Body of pancreas (tissue), 4 donors: Measurements from ENCODE around the gene CYB561. TPM values are rescaled to one million over a fixed set of nuclear protein-coding genes. Genes with fewer than 3 reads are reported as not detected.

Source experiments
- ATAC-seq: fragments of 150-250 bp; one replicate; pipeline ENCODE4 v1.9.1; 2016
- DNase-seq, 4 donors: peaks; one replicate each; pipeline ENCODE4 v3.0.0-alpha.2; 2019
- H3K27ac ChIP-seq, 4 donors: fragments of 200-600 bp; sonication (generic); 1 replicate in 3 of 4; 2 replicates in 1 of 4; pipeline versions ENCODE4 v1.5.1 to v1.6.1; 2016 to 2019; ENCODE audit warnings: mild to moderate bottlenecking in 1 of 4, mixed read lengths in 1 of 4, moderate library complexity in 1 of 4
- H3K27me3 ChIP-seq, 2 donors: fragments of 200-600 bp; sonication (generic); one replicate each; pipeline ENCODE4 v1.6.0; 2016; ENCODE audit warnings: mild to moderate bottlenecking in 1 of 2
- H3K36me3 ChIP-seq, 2 donors: fragments of 200-600 bp; sonication (generic); replicated peaks in 1 of 2; 2 replicates each; pipeline ENCODE4 v1.5.1; 2016; ENCODE audit warnings: low read depth in 2 of 2; ENCODE audit not compliant: insufficient read depth in 1 of 2
- H3K4me1 ChIP-seq: fragments of 200-600 bp; sonication (generic); one replicate; pipeline ENCODE4 v1.6.0; 2016
- H3K4me3 ChIP-seq, 2 donors: fragments of 200-600 bp; sonication (generic); 1 replicate in 1 of 2; 2 replicates in 1 of 2; pipeline ENCODE4 v1.5.1; 2016 to 2019
- H3K9me3 ChIP-seq, 3 donors: fragments of 200-600 bp; sonication (generic); 1 replicate in 2 of 3; 2 replicates in 1 of 3; pipeline ENCODE4 v1.5.1; 2016
- POLR2A ChIP-seq, 3 donors: fragments of 450-650 bp; IDR thresholded peaks; one replicate each; pipeline ENCODE4 v1.6.1; 2016; ENCODE audit warnings: antibody characterized with exemption in 3 of 3, mild to moderate bottlenecking in 2 of 3
- WGBS, 2 donors: methylation state at CpG; one replicate each; pipeline ENCODE4 v1.1.5; 2017; 5-methylcytosine and 5-hydroxymethylcytosine counted together
- intact Hi-C: fragments of 100-400 bp; cut with DNase I; formaldehyde crosslinking; loops from one replicate; pipeline ENCODE4 v1.15.1; 2023
- total RNA-seq, 2 donors: library from RNA; depleted of rRNA; stranded (reverse); fragments of >200 nt; gene quantifications; one replicate each; pipeline ENCODE4 v1.1.0, GENCODE V29; 2016
- TF ChIP-seq, protein P1 (sequence below), 7 experiments: fragments of 450-650 bp in 4 of 7; fragments of 200-600 bp in 3 of 7; sonication (generic) in 3 of 7; IDR thresholded peaks; one replicate each; pipeline ENCODE4 v1.5.1; 2016 to 2019; ENCODE audit warnings: antibody characterized with exemption in 7 of 7

The CYB561 gene
- total RNA-seq, 2 donors from 2014 or later = 61.5 to 137 TPM

DNA sequence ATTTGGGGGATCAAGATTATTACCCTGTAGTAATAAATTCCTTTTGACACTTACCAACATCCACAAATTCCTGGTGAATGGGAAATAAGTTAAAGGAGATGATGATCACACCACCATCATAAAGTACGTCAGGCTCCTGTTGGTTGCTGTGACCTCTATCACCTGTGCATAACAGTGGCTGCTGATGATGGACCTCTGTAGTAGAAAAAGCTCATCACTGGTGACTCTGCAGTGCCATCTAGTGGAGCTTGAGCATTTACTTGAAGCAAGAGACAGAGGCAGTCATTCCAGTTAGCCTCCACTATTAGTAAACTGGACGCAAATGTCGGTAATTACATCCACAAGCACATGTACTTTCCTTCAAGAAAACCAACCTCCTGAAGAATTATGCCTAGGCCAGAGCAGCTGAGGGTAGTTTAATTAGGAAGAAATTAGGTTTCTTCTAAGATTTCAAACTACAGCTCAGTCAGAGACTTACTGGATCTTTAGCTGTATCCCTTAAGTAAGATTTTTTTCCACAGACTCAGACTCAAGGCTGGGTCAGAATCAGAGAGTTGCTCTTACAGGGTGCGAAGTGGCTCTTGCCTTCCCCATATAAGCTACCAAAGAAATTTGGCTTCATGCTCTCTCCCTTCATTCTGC is 39.3 kb downstream of the CYB561 start:
- no peak overlapping the region for H3K4me3 ChIP-seq
- TF ChIP-seq POLR2A (IDR thresholded peaks at IDR 0.05) = no peak
- TF ChIP-seq, protein P1, sequence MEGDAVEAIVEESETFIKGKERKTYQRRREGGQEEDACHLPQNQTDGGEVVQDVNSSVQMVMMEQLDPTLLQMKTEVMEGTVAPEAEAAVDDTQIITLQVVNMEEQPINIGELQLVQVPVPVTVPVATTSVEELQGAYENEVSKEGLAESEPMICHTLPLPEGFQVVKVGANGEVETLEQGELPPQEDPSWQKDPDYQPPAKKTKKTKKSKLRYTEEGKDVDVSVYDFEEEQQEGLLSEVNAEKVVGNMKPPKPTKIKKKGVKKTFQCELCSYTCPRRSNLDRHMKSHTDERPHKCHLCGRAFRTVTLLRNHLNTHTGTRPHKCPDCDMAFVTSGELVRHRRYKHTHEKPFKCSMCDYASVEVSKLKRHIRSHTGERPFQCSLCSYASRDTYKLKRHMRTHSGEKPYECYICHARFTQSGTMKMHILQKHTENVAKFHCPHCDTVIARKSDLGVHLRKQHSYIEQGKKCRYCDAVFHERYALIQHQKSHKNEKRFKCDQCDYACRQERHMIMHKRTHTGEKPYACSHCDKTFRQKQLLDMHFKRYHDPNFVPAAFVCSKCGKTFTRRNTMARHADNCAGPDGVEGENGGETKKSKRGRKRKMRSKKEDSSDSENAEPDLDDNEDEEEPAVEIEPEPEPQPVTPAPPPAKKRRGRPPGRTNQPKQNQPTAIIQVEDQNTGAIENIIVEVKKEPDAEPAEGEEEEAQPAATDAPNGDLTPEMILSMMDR (IDR thresholded peaks at IDR 0.05) = peak; percentile 76 to 90 (median 86)
- H3K9me3 ChIP-seq = no peaks in the 10 kb centered on the region
- H3K4me1 ChIP-seq = no peaks in the 10 kb centered on the region
- no peak overlapping the region for H3K27ac ChIP-seq
- DNase-seq = peak; percentile 81 to 90 (median 82)
- peak; percentile 83 for ATAC-seq
- intact Hi-C loops = loop anchor here (10.0 kb wide), 1 partner anchor 702 kb away; no protein-coding TSS in a partner anchor
- H3K36me3 ChIP-seq = no peaks in the 10 kb centered on the region
- no peaks in the 10 kb centered on the region for H3K27me3 ChIP-seq
- 16 to 18% methylated on average over 4 of the region's 4 CpGs for WGBS, 2 donors

DNA sequence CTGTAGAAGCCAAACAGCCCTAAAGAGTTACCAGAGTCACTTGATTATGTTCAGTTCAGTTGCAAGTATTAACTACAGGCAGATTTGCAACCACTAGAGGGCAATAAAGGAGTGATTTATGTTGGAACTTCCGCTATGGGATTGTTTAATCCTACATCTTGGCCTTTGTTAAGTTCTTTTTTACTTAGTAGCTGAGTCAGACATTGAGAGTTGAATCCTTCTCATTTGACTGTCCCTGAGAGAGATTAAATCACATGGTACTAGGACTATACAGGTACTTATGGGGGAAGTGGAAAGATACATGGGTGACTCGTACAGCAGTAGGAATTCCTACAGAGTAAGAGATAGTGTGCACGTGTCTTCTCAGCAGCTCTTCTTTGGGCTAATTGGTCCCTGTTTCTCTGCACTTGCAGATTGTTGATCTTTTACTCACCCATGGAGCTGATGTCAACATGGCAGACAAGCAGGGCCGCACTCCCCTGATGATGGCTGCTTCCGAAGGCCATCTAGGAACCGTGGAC is 40.3 kb downstream of the CYB561 start:
- Histone ChIP-seq H3K27me3 (no peaks in the 10 kb centered on the region), H3K9me3 (no peaks in the 10 kb centered on the region), H3K4me3 (no peak overlapping the region), H3K4me1 (no peaks in the 10 kb centered on the region), H3K27ac (no peak overlapping the region), H3K36me3 (no peaks in the 10 kb centered on the region)
- DNase-seq (peak in 1 of 4 donors; percentile 32), ATAC-seq (peak; percentile 59)
- WGBS, 2 donors = 69 to 70% methylated on average over 6 of the region's 6 CpGs
- intact Hi-C loops = loop anchor here (10.0 kb wide), 1 partner anchor 701 kb away; no protein-coding TSS in a partner anchor
- TF ChIP-seq POLR2A (IDR thresholded peaks at IDR 0.05) = no peak
- TF ChIP-seq, protein P1 (IDR thresholded peaks at IDR 0.05) = peak; percentile 41 to 83 (median 63)

DNA sequence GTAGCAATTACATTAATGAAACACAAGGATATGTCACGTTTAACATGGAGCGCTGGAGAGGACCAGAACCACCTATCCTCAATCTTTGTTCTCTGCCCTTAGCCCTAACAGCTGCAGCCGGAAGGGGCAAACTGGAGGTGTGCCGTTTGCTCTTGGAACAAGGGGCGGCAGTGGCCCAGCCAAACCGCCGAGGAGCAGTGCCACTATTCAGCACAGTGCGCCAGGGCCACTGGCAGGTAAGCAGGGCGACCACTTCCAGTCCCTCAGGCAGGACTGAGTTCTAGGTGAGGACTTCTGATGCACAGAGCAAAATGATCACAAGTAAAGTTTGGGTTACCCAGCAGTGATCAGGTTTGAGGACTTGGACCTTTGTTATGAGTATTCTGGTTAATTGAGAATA is 41.1 kb downstream of the CYB561 start:
- 88 to 92% methylated on average over 8 to 9 of the region's 9 CpGs for WGBS, 2 donors
- H3K4me3 ChIP-seq = no peak overlapping the region
- H3K36me3 ChIP-seq = no peaks in the 10 kb centered on the region
- no peaks in the 10 kb centered on the region for H3K27me3 ChIP-seq
- TF ChIP-seq POLR2A (IDR thresholded peaks at IDR 0.05) = no peak
- TF ChIP-seq, protein P1 (IDR thresholded peaks at IDR 0.05) = no peak
- DNase-seq (no peak), ATAC-seq (no peak)
- intact Hi-C loops = loop anchor here (10.0 kb wide), 1 partner anchor 700 kb away; no protein-coding TSS in a partner anchor
- H3K9me3 ChIP-seq = no peaks in the 10 kb centered on the region
- no peak overlapping the region for H3K27ac ChIP-seq
- H3K4me1 ChIP-seq = no peaks in the 10 kb centered on the region

DNA sequence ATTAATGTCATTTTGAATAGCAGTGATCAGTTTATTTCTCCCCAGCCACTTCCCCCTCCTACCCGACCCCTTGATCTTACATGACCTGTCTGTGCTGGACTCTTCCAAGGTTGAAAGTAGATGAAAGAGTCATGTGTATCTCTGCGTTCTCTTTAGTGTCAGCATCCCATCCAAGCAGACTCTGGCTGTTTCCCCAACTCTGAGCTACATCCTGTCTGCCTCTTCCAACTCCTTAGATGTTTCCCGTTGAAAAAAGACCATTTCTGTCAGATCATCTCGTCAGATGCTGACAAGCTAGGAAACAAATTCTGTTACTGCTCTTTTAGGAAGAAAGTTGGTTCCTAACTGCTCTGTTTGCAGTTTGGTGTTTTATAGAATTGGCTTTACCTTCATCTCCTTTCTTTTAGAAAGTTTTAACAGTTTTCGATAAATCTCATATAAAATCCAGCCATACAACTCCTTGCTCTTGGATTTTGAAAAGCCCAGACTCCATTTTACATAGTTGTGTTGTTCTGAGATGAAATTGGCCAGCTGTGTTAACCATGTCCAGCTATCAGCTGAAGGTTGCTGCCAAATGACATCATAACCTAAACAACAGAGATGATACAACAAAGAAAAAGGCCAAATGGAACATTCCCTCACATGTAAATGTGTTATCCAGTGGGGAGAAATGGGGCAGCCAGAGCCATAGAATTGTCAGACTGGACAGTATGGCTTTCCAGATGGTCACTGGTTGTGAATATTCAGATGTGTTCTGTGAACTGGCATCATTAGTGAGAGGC is 43.5 kb downstream of the CYB561 start:
- 71 to 80% methylated on average over 5 of the region's 5 CpGs for whole genome bisulfite sequencing, 2 donors
- Histone ChIP-seq H3K4me1 (no peaks in the 10 kb centered on the region), H3K9me3 (no peaks in the 10 kb centered on the region), H3K27ac (no peak overlapping the region), H3K36me3 (no peaks in the 10 kb centered on the region), H3K27me3 (no peaks in the 10 kb centered on the region), H3K4me3 (no peak overlapping the region)
- DNase-seq (no peak), ATAC-seq (no peak)
- intact Hi-C loops = loop anchor here (10.0 kb wide), 1 partner anchor 698 kb away; no protein-coding TSS in a partner anchor
- TF ChIP-seq POLR2A (IDR thresholded peaks at IDR 0.05) = no peak
- TF ChIP-seq, protein P1 (IDR thresholded peaks at IDR 0.05) = no peak
